HG03378 (cell line): ENCODE data around the gene PCARE.
"Not testable (repeated sequence)": the region's sequence is repeated elsewhere in the genome, so short reads cannot be mapped to it uniquely, and the experiment has no call there.

ENCODE experiments used
- ATAC-seq: cut with Tn5 transposase; IDR thresholded peaks from one replicate; pipeline ENCODE4 v1.9.1; 2021; ENCODE audit warnings: mild to moderate bottlenecking, moderate library complexity; ENCODE audit not compliant: unreplicated experiment

The PCARE gene

GRCh38 chr2:29097569-29097968 is 23.2 kb upstream of the PCARE start:
- ATAC-seq = no peak

GRCh38 chr2:29096969-29097368 is 22.6 kb upstream of the PCARE start:
- no peak for ATAC-seq

GRCh38 chr2:29090311-29090710 is 16.0 kb upstream of the PCARE start:
- not testable (repeated sequence) for ATAC-seq

GRCh38 chr2:29084554-29084953 is 10.2 kb upstream of the PCARE start:
- ATAC-seq = no peak

GRCh38 chr2:29082804-29083495 is 8.6 kb upstream of the PCARE start:
- peak; percentile 49 for ATAC-seq

- no peak for ATAC-seq
Observed at GRCh38 chr2:29080886-29081743, 6.8 kb upstream of the PCARE start.

- ATAC-seq = no peak
Observed at GRCh38 chr2:29079887-29080286, 5.6 kb upstream of the PCARE start.

GRCh38 chr2:29075894-29076705 is 1.8 kb upstream of the PCARE start:
- no peak for ATAC-seq

GRCh38 chr2:29073933-29074332 is 390 bp downstream of the PCARE start:
- ATAC-seq = no peak

GRCh38 chr2:29072971-29073725 is 1.2 kb downstream of the PCARE start:
- no peak for ATAC-seq

- no peak for ATAC-seq
Observed at GRCh38 chr2:29072251-29072650, 2.1 kb downstream of the PCARE start.

- ATAC-seq = no peak
Observed at GRCh38 chr2:29071032-29071975, 3.0 kb downstream of the PCARE start.

GRCh38 chr2:29070526-29070925 is 3.8 kb downstream of the PCARE start:
- ATAC-seq = no peak

- no peak for ATAC-seq
Observed at GRCh38 chr2:29068513-29068912, 5.8 kb downstream of the PCARE start.

- no peak for ATAC-seq
Observed at GRCh38 chr2:29066997-29067605, 7.2 kb downstream of the PCARE start.

GRCh38 chr2:29066271-29066860 is 8.0 kb downstream of the PCARE start:
- no peak for ATAC-seq

GRCh38 chr2:29065068-29065811 is 9.1 kb downstream of the PCARE start:
- no peak for ATAC-seq

GRCh38 chr2:29064746-29065067 is 9.6 kb downstream of the PCARE start:
- ATAC-seq = no peak
